T-helper 17 cell (primary cell): ENCODE measurements around the gene VANGL1. TPM values are rescaled to one million over a fixed set of nuclear protein-coding genes. Genes with fewer than 3 reads are reported as not detected.
A peak's percentile ranks its signal among the peaks of the same experiment; 100 is the strongest.

Experiments used
- ATAC-seq: fragments of 150-1000 bp; cut with Tn5 transposase; 2 replicates; pipeline ENCODE4 v1.10.0; 2021; ENCODE audit warnings: mild to moderate bottlenecking, moderate library complexity
- DNase-seq, 3 donors: peaks; one replicate each; pipeline versions ENCODE4 v3.0.0 to v3.0.0-alpha.2; 2020 to 2021
- H3K9me3 ChIP-seq: one replicate; pipeline ENCODE4 v1.7.0; 2013; ENCODE audit warnings: low read length, mild to moderate bottlenecking; ENCODE audit not compliant: control insufficient read depth, poor library complexity, severe bottlenecking
- H3K27ac Mint-ChIP-seq: one replicate; pipeline ENCODE4 v1.8.0; 2022; ENCODE audit warnings: mild to moderate bottlenecking, moderate library complexity, mixed read lengths
- H3K27me3 Mint-ChIP-seq: one replicate; pipeline ENCODE4 v1.8.0; 2022; ENCODE audit warnings: mixed read lengths
- H3K36me3 Mint-ChIP-seq: one replicate; pipeline ENCODE4 v1.8.0; 2022; ENCODE audit warnings: low read depth, mixed read lengths
- H3K4me1 Mint-ChIP-seq: one replicate; pipeline ENCODE4 v1.8.0; 2022; ENCODE audit warnings: mild to moderate bottlenecking, mixed read lengths
- H3K4me3 Mint-ChIP-seq: one replicate; pipeline ENCODE4 v1.8.0; 2022; ENCODE audit warnings: mild to moderate bottlenecking, moderate library complexity, mixed read lengths
- total RNA-seq, 4 donors: library from RNA in 2 of 4; stranded (reverse) in 2 of 4; gene quantifications; one replicate each; pipeline ENCODE4 v1.2.3 and lab custom pipeline; 2022 to 2026

Gene VANGL1
- total RNA-seq, 2 donors from 2014 or later: 2.8 to 3.7 TPM

DNA sequence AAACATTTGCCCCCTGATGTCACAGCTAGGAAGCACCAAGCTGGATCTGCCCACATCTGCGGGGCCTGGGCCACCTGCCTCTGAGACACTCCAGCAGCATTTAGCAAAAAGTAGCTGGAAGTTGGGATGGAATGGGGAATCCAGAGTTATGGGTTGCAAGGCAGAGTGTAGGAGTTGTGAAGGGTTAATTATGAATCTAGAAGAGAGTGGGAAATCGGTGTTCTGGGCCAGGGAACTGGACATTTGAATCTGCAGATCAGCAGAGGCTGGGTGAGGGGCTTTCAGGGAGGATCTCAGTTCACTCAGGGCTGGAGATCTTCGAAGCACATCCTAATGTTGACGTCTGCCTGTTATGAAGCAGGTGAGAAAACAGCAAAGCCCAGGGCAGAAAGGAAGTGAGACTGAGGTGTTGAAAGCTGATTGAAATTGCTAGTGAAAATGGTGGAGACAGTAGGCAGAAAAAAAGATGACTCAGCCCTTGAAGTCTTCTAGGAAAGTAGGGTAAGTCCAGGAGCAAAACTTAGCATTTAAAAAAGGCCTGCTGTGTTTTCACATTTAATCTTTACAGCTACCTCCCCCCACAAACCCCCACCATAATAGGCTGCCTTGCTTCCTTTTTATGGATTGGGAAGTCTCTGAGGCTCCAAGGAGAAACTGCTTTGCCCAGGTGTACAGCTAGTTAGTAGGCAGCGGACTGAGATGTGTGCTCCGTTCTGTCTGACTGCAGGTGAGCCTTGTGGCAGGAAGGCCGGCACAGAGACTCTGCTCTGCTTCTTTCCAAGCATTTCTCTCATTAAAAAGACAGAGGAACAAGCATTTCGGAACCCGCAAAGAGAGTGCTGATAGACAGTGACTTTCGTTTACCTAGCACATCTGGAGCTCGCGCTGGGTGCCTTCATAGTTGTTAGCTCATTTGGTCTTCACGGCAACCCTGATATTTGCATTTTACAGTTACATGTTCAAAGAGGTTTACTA lies 7.2 kb downstream of the VANGL1 start:
- Mint-ChIP-seq H3K27me3 (no peaks in the 10 kb centered on the region), H3K36me3 (no peaks in the 10 kb centered on the region), H3K4me3 (no peak overlapping the region), H3K4me1 (peaks cover 2% of the 10 kb centered on the region), H3K27ac (no peak overlapping the region)
- ATAC-seq (no peak), DNase-seq (no peak)
- no peaks in the 10 kb centered on the region for H3K9me3 ChIP-seq

DNA sequence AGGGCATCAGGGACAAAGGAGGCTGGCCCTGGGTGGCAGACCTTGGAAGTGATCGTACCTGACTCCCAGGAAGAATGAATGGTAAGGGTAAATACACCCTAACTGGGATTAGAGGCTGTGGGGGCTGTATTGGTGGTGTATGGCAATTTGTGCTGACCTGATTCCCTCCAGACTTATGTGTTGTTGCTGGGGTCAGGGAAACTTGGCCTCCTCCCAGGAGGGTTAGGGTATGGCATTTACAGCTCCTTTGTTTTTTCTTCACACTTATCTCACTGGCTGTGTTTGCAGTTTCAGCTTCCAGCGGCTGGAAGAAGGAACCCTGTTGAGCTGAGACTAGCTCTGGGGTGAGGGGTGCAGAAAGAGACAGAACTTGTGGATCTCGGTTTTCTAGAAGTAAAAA lies 8.2 kb downstream of the VANGL1 start:
- no peak for ATAC-seq
- no peaks in the 10 kb centered on the region for H3K9me3 ChIP-seq
- H3K4me3 Mint-ChIP-seq: no peak overlapping the region
- H3K27me3 Mint-ChIP-seq: no peaks in the 10 kb centered on the region
- peaks cover 4% of the 10 kb centered on the region for H3K4me1 Mint-ChIP-seq
- DNase-seq: no peak
- no peaks in the 10 kb centered on the region for H3K36me3 Mint-ChIP-seq
- no peak overlapping the region for H3K27ac Mint-ChIP-seq

DNA sequence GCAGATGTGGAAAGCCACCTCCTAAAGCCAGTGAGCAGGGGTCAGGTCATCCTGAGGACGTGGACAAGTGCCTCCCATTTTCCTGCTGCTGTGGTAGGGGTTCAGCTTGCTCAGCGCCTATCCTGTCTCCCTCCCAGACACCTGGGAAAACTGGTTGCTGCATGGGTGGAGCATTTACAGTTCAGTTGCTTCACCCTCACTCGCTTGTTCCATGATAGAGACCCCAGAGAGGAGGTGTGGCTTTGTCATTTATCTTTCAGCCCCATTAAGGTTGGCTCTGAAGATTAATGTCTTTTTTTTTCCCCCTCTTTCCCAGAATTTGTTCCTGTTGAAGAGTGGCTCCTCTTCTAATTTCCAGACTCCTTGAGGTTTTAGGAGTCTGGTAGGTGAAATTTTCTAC lies 9.2 kb downstream of the VANGL1 start:
- Mint-ChIP-seq H3K36me3 (no peaks in the 10 kb centered on the region), H3K4me3 (no peak overlapping the region), H3K27ac (no peak overlapping the region), H3K4me1 (peaks cover 9% of the 10 kb centered on the region), H3K27me3 (no peaks in the 10 kb centered on the region)
- ATAC-seq (no peak), DNase-seq (no peak)
- H3K9me3 ChIP-seq: no peaks in the 10 kb centered on the region

DNA sequence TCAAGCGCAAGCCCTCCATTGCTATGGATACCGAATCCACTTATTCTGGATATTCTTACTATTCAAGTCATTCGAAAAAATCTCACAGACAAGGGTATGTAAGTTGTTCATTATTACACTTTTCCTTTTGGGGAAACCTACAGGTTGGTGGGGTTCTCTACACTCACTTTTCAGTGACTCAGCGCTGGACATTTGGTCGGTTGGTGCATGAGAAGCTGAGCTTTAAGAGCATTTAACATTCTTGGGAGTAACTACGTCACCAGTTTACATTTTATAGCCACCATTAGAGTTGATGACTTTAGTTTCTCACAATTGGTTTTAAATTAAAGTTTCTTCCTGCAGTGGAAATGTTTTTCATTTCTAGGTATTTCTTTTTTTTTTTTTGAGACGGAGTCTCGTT lies 9.6 kb downstream of the VANGL1 start:
- Mint-ChIP-seq H3K36me3 (no peaks in the 10 kb centered on the region), H3K27me3 (no peaks in the 10 kb centered on the region), H3K27ac (no peak overlapping the region), H3K4me1 (peaks cover 9% of the 10 kb centered on the region), H3K4me3 (no peak overlapping the region)
- no peaks in the 10 kb centered on the region for H3K9me3 ChIP-seq
- ATAC-seq: no peak
- no peak for DNase-seq

DNA sequence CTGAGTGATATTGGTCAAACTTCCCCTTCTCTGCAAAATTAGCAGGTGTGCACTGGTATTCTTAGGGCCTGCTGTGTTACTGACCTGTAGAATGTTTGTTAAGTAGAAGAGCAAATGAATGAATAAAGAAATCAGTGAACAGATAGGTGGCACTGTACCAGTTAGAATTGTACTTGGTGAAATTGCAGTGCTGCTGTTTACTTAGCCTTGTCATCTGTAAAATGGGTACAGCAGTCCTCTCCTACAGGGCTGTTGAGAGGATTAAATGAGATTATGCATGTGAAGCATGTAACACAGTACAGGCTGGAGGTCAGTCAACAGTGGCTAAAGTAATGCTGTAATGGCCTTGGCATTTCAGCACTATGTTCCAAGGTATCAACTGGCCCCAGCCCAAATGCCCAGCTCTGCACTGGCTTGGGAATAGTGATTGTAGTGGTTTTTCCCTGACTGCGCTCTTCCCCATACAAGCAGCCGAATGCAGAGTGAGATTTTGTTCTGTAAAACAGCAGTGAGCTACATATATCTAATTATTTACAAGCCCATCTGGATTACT lies 10.5 kb downstream of the VANGL1 start:
- no peak for DNase-seq
- no peaks in the 10 kb centered on the region for H3K9me3 ChIP-seq
- Mint-ChIP-seq H3K36me3 (no peaks in the 10 kb centered on the region), H3K4me3 (no peak overlapping the region), H3K27me3 (no peaks in the 10 kb centered on the region), H3K27ac (no peak overlapping the region), H3K4me1 (peaks cover 12% of the 10 kb centered on the region)
- no peak for ATAC-seq

DNA sequence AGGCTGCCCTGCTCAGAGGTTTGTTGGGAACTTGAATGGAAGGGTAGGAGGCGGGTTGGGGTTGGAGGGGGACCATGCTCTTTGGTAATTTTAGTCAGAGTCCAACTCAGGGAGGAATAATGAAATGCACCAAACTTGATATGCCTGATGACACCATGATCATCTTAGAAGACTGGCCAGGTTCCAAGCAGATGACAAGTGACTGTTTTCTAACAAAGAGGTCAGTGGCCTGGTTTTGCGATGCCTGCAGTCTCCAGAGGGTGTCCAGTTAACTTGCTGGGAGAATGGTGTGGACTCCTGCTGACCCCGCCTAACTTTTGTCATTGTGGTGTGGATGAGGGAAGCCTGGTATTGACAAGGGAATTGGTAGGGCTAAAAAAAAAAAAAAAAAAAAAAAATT lies 12.4 kb downstream of the VANGL1 start:
- DNase-seq (no peak), ATAC-seq (no peak)
- no peaks in the 10 kb centered on the region for H3K9me3 ChIP-seq
- Mint-ChIP-seq H3K36me3 (peaks cover under 1% of the 10 kb centered on the region), H3K27me3 (no peaks in the 10 kb centered on the region), H3K27ac (no peak overlapping the region), H3K4me3 (no peak overlapping the region), H3K4me1 (peaks cover 12% of the 10 kb centered on the region)

DNA sequence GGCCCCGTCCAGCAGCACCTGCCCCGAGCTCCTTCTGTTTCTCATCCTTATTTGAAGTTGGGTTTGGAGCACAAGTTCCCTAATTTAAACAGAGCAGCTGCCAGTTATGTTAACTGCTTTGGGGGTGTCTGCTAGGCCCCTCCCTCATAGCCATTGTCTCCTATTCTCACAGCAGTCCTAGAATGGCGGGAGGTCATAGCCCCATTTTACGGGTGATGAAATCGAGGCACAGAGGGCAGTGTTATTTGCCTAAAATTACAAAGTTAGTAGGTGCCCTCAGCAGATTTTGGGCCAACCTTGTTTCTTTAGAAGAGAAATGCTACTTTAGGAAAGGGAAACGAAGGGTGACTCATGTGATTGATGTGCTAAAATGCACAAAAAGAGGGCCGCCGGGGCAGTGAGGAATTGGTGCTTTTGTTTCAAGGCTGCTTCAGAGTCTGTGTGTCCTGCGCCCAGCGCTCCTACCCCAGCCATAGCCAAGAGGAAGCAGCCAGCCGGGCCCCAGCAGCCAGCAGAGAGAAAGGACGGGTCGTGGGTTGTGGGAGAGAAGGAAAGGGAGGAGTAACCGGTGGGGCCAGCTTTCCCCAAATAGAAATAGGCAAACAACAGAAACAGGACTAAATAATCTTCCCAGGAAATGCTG lies 13.0 kb downstream of the VANGL1 start:
- H3K4me3 Mint-ChIP-seq: no peak overlapping the region
- DNase-seq (no peak), ATAC-seq (no peak)
- H3K27ac Mint-ChIP-seq: peak overlapping the region; percentile 19
- peaks cover 4% of the 10 kb centered on the region for H3K36me3 Mint-ChIP-seq
- H3K27me3 Mint-ChIP-seq: no peaks in the 10 kb centered on the region
- peaks cover 10% of the 10 kb centered on the region for H3K4me1 Mint-ChIP-seq
- H3K9me3 ChIP-seq: no peaks in the 10 kb centered on the region

DNA sequence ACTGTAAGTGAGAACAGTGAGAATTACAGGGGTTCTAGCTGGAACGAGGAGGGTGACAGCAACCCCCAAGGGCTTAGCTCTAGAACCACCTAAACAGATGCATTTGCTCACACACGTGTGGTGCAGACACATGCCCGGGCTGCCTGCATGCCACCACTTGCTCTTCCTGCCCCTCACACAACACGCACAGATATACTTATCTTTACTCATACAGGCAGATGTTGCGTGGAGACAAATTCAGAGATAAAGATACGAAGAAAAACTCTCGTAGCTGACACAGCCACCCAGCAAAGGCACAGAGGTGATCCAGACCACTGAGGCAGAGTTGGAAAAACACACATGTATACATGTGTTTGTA lies 13.5 kb downstream of the VANGL1 start:
- H3K36me3 Mint-ChIP-seq: peaks cover 5% of the 10 kb centered on the region
- no peak overlapping the region for H3K27ac Mint-ChIP-seq
- H3K27me3 Mint-ChIP-seq: no peaks in the 10 kb centered on the region
- no peak overlapping the region for H3K4me3 Mint-ChIP-seq
- ATAC-seq (no peak), DNase-seq (no peak)
- no peaks in the 10 kb centered on the region for H3K9me3 ChIP-seq
- H3K4me1 Mint-ChIP-seq: peaks cover 10% of the 10 kb centered on the region

DNA sequence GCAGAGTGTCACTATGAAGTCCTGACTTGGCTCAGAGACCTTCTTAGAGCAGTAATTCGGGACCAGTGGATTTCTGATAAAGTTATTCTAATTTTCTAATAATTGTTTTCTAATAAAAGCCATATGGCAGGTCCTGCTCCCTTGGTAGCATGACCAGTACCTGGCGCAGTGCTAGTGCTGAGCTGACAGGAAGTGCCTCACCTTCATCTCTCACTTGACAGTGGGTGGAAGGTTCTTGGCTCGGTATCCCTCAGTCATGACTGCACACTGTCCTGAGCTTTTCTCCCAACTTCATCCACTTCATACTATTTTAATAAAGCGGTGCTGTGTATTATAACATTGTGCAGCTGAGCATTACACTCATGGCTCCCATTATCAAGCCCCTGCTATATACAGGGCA lies 14.1 kb downstream of the VANGL1 start:
- Mint-ChIP-seq H3K36me3 (peaks cover 5% of the 10 kb centered on the region), H3K27me3 (no peaks in the 10 kb centered on the region), H3K4me1 (peaks cover 10% of the 10 kb centered on the region), H3K27ac (no peak overlapping the region), H3K4me3 (no peak overlapping the region)
- ATAC-seq (no peak), DNase-seq (no peak)
- no peaks in the 10 kb centered on the region for H3K9me3 ChIP-seq

DNA sequence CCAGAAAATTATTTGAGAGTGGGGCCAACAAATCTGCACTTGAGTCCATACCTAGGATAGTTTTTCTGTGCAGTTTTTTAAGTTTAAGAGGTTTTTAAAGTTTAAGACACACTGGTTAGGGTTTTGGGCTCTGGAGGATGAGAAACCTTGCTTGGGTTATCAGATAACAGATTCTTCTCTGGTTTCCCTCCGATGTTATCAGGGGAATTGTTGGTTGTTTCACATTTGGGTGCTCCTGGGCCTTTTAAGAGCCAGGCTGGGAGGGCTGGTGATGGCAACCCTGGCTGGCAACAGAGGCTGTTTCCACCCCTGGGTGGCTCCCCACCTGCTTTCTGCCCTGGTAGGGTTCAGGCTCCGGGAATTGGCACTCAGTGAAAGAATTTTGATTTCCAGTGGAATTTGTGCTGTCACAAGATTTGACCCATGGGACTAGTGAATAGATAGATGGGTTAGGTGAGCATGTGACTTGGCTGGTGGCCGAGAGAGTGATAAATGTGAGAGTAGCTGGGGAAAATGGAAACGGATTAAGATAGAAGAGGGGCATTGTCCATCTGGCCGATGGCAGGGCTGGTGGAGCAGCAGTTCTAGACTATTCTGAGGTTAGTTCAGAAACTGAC lies 14.8 kb downstream of the VANGL1 start:
- no peaks in the 10 kb centered on the region for H3K9me3 ChIP-seq
- H3K36me3 Mint-ChIP-seq: peaks cover 5% of the 10 kb centered on the region
- no peak overlapping the region for H3K4me3 Mint-ChIP-seq
- DNase-seq (no peak), ATAC-seq (no peak)
- H3K27ac Mint-ChIP-seq: no peak overlapping the region
- no peaks in the 10 kb centered on the region for H3K27me3 Mint-ChIP-seq
- peaks cover 10% of the 10 kb centered on the region for H3K4me1 Mint-ChIP-seq

DNA sequence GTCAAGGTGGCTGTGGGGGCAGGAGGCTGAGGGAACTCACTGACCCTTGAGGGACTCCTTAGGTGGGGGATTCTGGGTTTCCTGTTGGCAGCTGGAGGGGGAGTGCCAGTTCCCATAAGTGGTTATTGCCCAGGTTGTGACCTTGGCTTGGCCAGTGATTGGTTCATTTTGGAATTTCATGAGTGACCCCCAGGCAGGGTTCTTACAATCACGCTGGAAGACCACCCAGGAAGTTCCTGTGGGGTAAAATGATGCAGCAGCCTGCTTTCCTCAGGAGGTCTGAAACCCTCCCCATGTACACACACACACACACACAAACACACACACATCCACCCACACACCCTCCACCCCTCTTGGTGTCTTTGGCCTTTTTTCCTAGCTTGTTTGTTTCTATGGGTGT lies 16.9 kb downstream of the VANGL1 start:
- Mint-ChIP-seq H3K4me1 (peaks cover 10% of the 10 kb centered on the region), H3K4me3 (no peak overlapping the region), H3K36me3 (peaks cover 5% of the 10 kb centered on the region), H3K27me3 (no peaks in the 10 kb centered on the region), H3K27ac (no peak overlapping the region)
- DNase-seq (no peak), ATAC-seq (no peak)
- no peaks in the 10 kb centered on the region for H3K9me3 ChIP-seq

DNA sequence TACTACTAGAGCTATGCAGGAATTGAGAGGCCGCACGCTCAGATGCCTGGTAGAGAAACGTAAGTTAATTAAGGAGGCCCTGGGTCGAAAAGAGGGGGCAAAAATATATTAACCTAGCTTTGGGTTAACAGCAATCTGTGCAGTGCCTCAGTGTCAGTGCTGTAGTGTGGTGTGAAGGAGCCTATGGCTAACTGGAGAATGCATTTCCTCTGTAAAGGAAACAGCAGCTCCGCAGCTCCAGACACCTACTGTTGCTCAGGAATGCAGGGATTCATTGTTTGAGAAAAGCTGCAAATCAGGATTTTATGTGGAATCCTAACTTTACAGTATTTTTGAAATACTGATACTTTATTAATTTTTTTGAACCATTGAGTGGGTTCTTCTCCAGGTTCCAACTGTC lies 18.4 kb downstream of the VANGL1 start:
- H3K9me3 ChIP-seq: no peaks in the 10 kb centered on the region
- Mint-ChIP-seq H3K27ac (no peak overlapping the region), H3K27me3 (no peaks in the 10 kb centered on the region), H3K4me3 (no peak overlapping the region), H3K36me3 (peaks cover 5% of the 10 kb centered on the region), H3K4me1 (peaks cover 8% of the 10 kb centered on the region)
- ATAC-seq (no peak), DNase-seq (no peak)

DNA sequence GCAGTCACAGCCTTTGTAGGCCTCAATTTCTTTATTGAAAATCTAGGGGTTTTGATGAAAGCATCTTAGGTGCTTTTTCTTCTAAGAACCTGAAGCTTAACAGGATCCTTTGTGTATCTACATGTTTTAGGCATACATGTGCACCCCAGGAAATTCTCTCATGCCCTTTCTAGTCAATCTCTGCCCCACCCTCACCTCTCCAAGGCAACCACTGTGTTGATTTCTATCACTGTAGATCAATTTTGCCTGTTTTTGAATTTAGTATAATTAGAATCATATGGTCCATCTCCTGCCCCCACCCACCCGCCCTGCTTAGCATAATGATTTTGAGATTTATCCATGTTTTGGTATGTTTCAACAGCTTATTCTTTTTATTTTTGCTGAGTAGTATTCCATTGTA lies 19.4 kb downstream of the VANGL1 start:
- H3K9me3 ChIP-seq: no peaks in the 10 kb centered on the region
- H3K36me3 Mint-ChIP-seq: peaks cover 5% of the 10 kb centered on the region
- no peak overlapping the region for H3K27ac Mint-ChIP-seq
- DNase-seq (no peak), ATAC-seq (no peak)
- peaks cover 2% of the 10 kb centered on the region for H3K4me1 Mint-ChIP-seq
- H3K4me3 Mint-ChIP-seq: no peak overlapping the region
- no peaks in the 10 kb centered on the region for H3K27me3 Mint-ChIP-seq
